Inflammatory macrophage (primary cell): ENCODE results near the gene CDK14.

ENCODE experiments used
- DNase-seq, 2 donors: peaks; one replicate each; pipeline ENCODE4 v3.0.0-alpha.2; 2020 to 2022

CDK14 gene

GRCh38 chr7:91068136-91068795, 472.1 kb downstream of the CDK14 start:
- no peak for DNase-seq

- DNase-seq, result no peak
These were observed 473.0 kb downstream of the CDK14 start for GRCh38 chr7:91069146-91069545.

- DNase-seq, result no peak
These were observed 483.4 kb downstream of the CDK14 start for GRCh38 chr7:91079487-91079886.

- DNase-seq, result no peak
These were observed 484.2 kb downstream of the CDK14 start for GRCh38 chr7:91080351-91080750.

GRCh38 chr7:91082038-91082437, 485.9 kb downstream of the CDK14 start:
- no peak for DNase-seq

- DNase-seq, result no peak
These were observed 486.9 kb downstream of the CDK14 start for GRCh38 chr7:91082852-91083495.

- peak; percentile 18 to 62 for DNase-seq
These were observed 487.9 kb downstream of the CDK14 start for GRCh38 chr7:91083855-91084644.

GRCh38 chr7:91085175-91085574, 489.1 kb downstream of the CDK14 start:
- no peak for DNase-seq

- DNase-seq, result no peak
These were observed 490.1 kb downstream of the CDK14 start for GRCh38 chr7:91086200-91086599.

- DNase-seq, result no peak
These were observed 492.0 kb downstream of the CDK14 start for GRCh38 chr7:91088156-91088555.

- no peak for DNase-seq
These were observed 492.6 kb downstream of the CDK14 start for GRCh38 chr7:91088691-91089090.

GRCh38 chr7:91089382-91089963, 493.4 kb downstream of the CDK14 start:
- peak; percentile 18 to 22 for DNase-seq

- DNase-seq, result no peak
These were observed 494.6 kb downstream of the CDK14 start for GRCh38 chr7:91090684-91091083.

GRCh38 chr7:91091631-91092030, 495.5 kb downstream of the CDK14 start:
- DNase-seq, result no peak

- no peak for DNase-seq
These were observed 497.1 kb downstream of the CDK14 start for GRCh38 chr7:91093181-91093580.

- no peak for DNase-seq
These were observed 502.4 kb downstream of the CDK14 start for GRCh38 chr7:91098566-91098965.

GRCh38 chr7:91103363-91103762, 507.2 kb downstream of the CDK14 start:
- DNase-seq, result no peak

- no peak for DNase-seq
These were observed 511.3 kb downstream of the CDK14 start for GRCh38 chr7:91107460-91107859.

GRCh38 chr7:91109200-91109599, 513.1 kb downstream of the CDK14 start:
- DNase-seq, result no peak

- no peak for DNase-seq
These were observed 516.8 kb downstream of the CDK14 start for GRCh38 chr7:91112902-91113341.

GRCh38 chr7:91114232-91114631, 518.1 kb downstream of the CDK14 start:
- DNase-seq, result no peak

- no peak for DNase-seq
These were observed 530.6 kb downstream of the CDK14 start for GRCh38 chr7:91126762-91127161.

- no peak for DNase-seq
These were observed 531.2 kb downstream of the CDK14 start for GRCh38 chr7:91127325-91127724.
